Measurements from ENCODE around the gene FIG4. TPM values are rescaled to one million over a fixed set of nuclear protein-coding genes. Genes with fewer than 3 reads are reported as not detected.

Gene FIG4
- total and polyA plus RNA-seq, 2 experiments from 2014 or later: 8.0 to 10.9 TPM

GRCh38 chr6:109747221-109747620 lies 56.1 kb downstream of the FIG4 start:
- TF ChIP-seq EZH2phosphoT487 (IDR thresholded peaks at IDR 0.05; ENCODE audit: low read depth, severe bottlenecking, unreplicated experiment) (no peak), EZH2 (IDR thresholded peaks at IDR 0.05; ENCODE audit: borderline replicate concordance) (no peak), CTCF (IDR thresholded peaks at IDR 0.05; ENCODE audit: poor library complexity) (no peak)
- WGBS (ENCODE audit: low lambda C conversion rate, missing lambda C conversion rate): 90% methylated on average over 2 of the region's 2 CpGs

GRCh38 chr6:109759098-109759955 lies 68.2 kb downstream of the FIG4 start:
- no peak for DNase-seq (ENCODE audit: low spot score)
- H4K20me1 ChIP-seq (ENCODE audit: insufficient read depth, poor library complexity, severe bottlenecking): no peaks in the 10 kb centered on the region
- H2AFZ ChIP-seq: no peak overlapping the region
- TF ChIP-seq EZH2 (IDR thresholded peaks at IDR 0.05; ENCODE audit: borderline replicate concordance) (no peak), CTCF (IDR thresholded peaks at IDR 0.05; ENCODE audit: poor library complexity) (no peak), EZH2phosphoT487 (IDR thresholded peaks at IDR 0.05; ENCODE audit: low read depth, severe bottlenecking, unreplicated experiment) (no peak)
- WGBS (ENCODE audit: low lambda C conversion rate, missing lambda C conversion rate): 97% methylated on average over 3 of the region's 3 CpGs
- no peaks in the 10 kb centered on the region for H3K9me2 ChIP-seq (replicated peaks; ENCODE audit: insufficient read depth)
- no peak overlapping the region for H3K4me3 ChIP-seq
- H3K4me1 ChIP-seq (ENCODE audit: insufficient read depth): peaks cover 4% of the 10 kb centered on the region
- H3K9me3 ChIP-seq (ENCODE audit: low read depth): no peaks in the 10 kb centered on the region
- H3K4me2 ChIP-seq: no peak overlapping the region
- no peaks in the 10 kb centered on the region for H3K27me3 ChIP-seq
- H3K79me2 ChIP-seq: no peaks in the 10 kb centered on the region
- H3K36me3 ChIP-seq (replicated peaks; ENCODE audit: insufficient read depth, low read depth): no peaks in the 10 kb centered on the region
- no peak overlapping the region for H3K27ac ChIP-seq

More at GRCh38 chr6:109747221-109747620, 56.1 kb downstream of the FIG4 start:
- Histone ChIP-seq H3K9me2 (replicated peaks; ENCODE audit: insufficient read depth) (no peaks in the 10 kb centered on the region), H3K4me2 (no peak overlapping the region), H3K4me3 (no peak overlapping the region), H3K4me1 (ENCODE audit: insufficient read depth) (no peaks in the 10 kb centered on the region), H3K9me3 (ENCODE audit: low read depth) (no peaks in the 10 kb centered on the region), H2AFZ (no peak overlapping the region), H3K27me3 (no peaks in the 10 kb centered on the region), H3K27ac (no peak overlapping the region), H3K36me3 (replicated peaks; ENCODE audit: insufficient read depth, low read depth) (no peaks in the 10 kb centered on the region), H4K20me1 (ENCODE audit: insufficient read depth, poor library complexity, severe bottlenecking) (no peaks in the 10 kb centered on the region), H3K79me2 (no peaks in the 10 kb centered on the region)
- DNase-seq (ENCODE audit: low spot score): no peak

GRCh38 chr6:109760208-109760607 lies 69.1 kb downstream of the FIG4 start:
- TF ChIP-seq CTCF (IDR thresholded peaks at IDR 0.05; ENCODE audit: poor library complexity) (no peak), EZH2phosphoT487 (IDR thresholded peaks at IDR 0.05; ENCODE audit: low read depth, severe bottlenecking, unreplicated experiment) (no peak), EZH2 (IDR thresholded peaks at IDR 0.05; ENCODE audit: borderline replicate concordance) (no peak)
- DNase-seq (ENCODE audit: low spot score): no peak
- H3K4me2 ChIP-seq: no peak overlapping the region
- WGBS (ENCODE audit: low lambda C conversion rate, missing lambda C conversion rate): 82% methylated on average over 2 of the region's 2 CpGs
- H3K27me3 ChIP-seq: no peaks in the 10 kb centered on the region
- no peaks in the 10 kb centered on the region for H3K36me3 ChIP-seq (replicated peaks; ENCODE audit: insufficient read depth, low read depth)
- no peaks in the 10 kb centered on the region for H3K79me2 ChIP-seq
- no peak overlapping the region for H3K4me3 ChIP-seq
- peaks cover 4% of the 10 kb centered on the region for H3K4me1 ChIP-seq (ENCODE audit: insufficient read depth)
- H3K27ac ChIP-seq: no peak overlapping the region
- no peaks in the 10 kb centered on the region for H3K9me2 ChIP-seq (replicated peaks; ENCODE audit: insufficient read depth)
- no peaks in the 10 kb centered on the region for H4K20me1 ChIP-seq (ENCODE audit: insufficient read depth, poor library complexity, severe bottlenecking)
- H2AFZ ChIP-seq: no peak overlapping the region
- no peaks in the 10 kb centered on the region for H3K9me3 ChIP-seq (ENCODE audit: low read depth)
